HCT116 (cell line): ENCODE results near the gene POC1B.

ENCODE experiments used
- ATF3 ChIP-seq: IDR thresholded peaks from 2 replicates; pipeline ENCODE4 v1.6.1; 2012
- CEBPB ChIP-seq: IDR thresholded peaks from 2 replicates; pipeline ENCODE4 v1.6.1; 2012; ENCODE audit warnings: low read depth
- EGR1 ChIP-seq: IDR thresholded peaks from 2 replicates; pipeline ENCODE4 v1.6.1; 2012; ENCODE audit warnings: low read depth
- EZH2 ChIP-seq: fragments of 200-600 bp; sonication (generic); IDR thresholded peaks from 2 replicates; pipeline ENCODE4 v1.6.1; 2017; ENCODE audit warnings: antibody characterized with exemption, mixed run types
- MAX ChIP-seq: IDR thresholded peaks from 2 replicates; pipeline ENCODE4 v1.6.1; 2012
- POLR2A ChIP-seq: IDR thresholded peaks from 2 replicates; pipeline ENCODE4 v1.7.0; 2011; ENCODE audit warnings: borderline replicate concordance; ENCODE audit not compliant: insufficient read depth, insufficient read length; ENCODE audit errors: extremely low read depth
- POLR2AphosphoS5 ChIP-seq: IDR thresholded peaks from 2 replicates; pipeline ENCODE4 v1.6.1; 2011; ENCODE audit warnings: mild to moderate bottlenecking, low read depth, low read length, moderate library complexity
- RAD21 ChIP-seq: IDR thresholded peaks from 2 replicates; pipeline ENCODE4 v1.6.1; 2012; ENCODE audit warnings: low read depth, mild to moderate bottlenecking
- SIN3A ChIP-seq: IDR thresholded peaks from 2 replicates; pipeline ENCODE4 v1.6.1; 2012; ENCODE audit warnings: low read depth
- ZNF274 ChIP-seq: fragments of 200-500 bp; sonication (Bioruptor generic); IDR thresholded peaks from 2 replicates; pipeline ENCODE4 v1.6.1; 2014; ENCODE audit warnings: mild to moderate bottlenecking, low read depth, low read length, inconsistent platforms
- TF ChIP-seq, protein P1 (sequence below), 3 experiments: fragments of 200-600 bp in 1 of 3; sonication (generic) in 1 of 3; IDR thresholded peaks in 2 of 3; conservative IDR thresholded peaks in 1 of 3; 2 replicates each; pipeline ENCODE4 v1.5.1; 2012 to 2017; ENCODE audit warnings: low read depth in 2 of 3, low read length in 2 of 3, antibody characterized with exemption in 1 of 3, borderline replicate concordance in 1 of 3, control low read depth in 1 of 3, mild to moderate bottlenecking in 1 of 3, mixed read lengths in 1 of 3, mixed run types in 1 of 3, moderate library complexity in 1 of 3; ENCODE audit not compliant: insufficient read depth in 1 of 3
- TF ChIP-seq, protein P2 (sequence below): IDR thresholded peaks from 2 replicates; pipeline ENCODE4 v1.6.1; 2012; ENCODE audit warnings: low read depth
- TF ChIP-seq, protein P3 (sequence below): IDR thresholded peaks from 2 replicates; pipeline ENCODE4 v1.6.1; 2011; ENCODE audit warnings: mild to moderate bottlenecking, low read length, moderate library complexity; ENCODE audit not compliant: insufficient replicate concordance; ENCODE audit errors: extremely low read depth

DNA sequence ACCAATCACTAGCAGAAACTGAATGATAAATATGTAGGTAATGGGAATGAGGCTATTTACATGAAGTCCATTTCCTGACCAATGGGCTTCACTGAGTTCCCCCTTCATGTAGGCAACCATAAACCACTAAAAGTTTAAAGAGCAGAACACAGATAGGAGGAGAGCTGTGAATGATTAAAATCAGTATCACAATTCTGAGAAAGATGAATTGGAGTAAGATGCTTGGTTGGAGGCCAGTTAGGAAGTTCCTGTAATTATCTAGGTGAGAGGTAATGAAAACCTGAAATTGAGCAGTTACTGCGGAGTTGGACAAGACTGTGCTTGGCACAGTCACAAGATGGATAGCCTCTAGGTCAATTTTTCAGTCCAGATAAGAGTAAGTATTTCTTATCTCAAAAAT, 57.8 kb downstream of the POC1B start:
- TF ChIP-seq, protein P1, sequence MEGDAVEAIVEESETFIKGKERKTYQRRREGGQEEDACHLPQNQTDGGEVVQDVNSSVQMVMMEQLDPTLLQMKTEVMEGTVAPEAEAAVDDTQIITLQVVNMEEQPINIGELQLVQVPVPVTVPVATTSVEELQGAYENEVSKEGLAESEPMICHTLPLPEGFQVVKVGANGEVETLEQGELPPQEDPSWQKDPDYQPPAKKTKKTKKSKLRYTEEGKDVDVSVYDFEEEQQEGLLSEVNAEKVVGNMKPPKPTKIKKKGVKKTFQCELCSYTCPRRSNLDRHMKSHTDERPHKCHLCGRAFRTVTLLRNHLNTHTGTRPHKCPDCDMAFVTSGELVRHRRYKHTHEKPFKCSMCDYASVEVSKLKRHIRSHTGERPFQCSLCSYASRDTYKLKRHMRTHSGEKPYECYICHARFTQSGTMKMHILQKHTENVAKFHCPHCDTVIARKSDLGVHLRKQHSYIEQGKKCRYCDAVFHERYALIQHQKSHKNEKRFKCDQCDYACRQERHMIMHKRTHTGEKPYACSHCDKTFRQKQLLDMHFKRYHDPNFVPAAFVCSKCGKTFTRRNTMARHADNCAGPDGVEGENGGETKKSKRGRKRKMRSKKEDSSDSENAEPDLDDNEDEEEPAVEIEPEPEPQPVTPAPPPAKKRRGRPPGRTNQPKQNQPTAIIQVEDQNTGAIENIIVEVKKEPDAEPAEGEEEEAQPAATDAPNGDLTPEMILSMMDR (IDR thresholded peaks at IDR 0.05 in 2 of 3, conservative IDR thresholded peaks at IDR 0.05 in 1 of 3; ENCODE audit: borderline replicate concordance in 1 of 3, insufficient read depth in 1 of 3, low read depth in 2 of 3, low read length in 2 of 3): no peak
- TF ChIP-seq POLR2A (no peak), ATF3 (no peak), MAX (no peak), ZNF274 (no peak), EZH2 (no peak), POLR2AphosphoS5 (no peak), RAD21 (no peak), EGR1 (no peak), SIN3A (no peak), CEBPB (no peak)
- TF ChIP-seq, protein P2, sequence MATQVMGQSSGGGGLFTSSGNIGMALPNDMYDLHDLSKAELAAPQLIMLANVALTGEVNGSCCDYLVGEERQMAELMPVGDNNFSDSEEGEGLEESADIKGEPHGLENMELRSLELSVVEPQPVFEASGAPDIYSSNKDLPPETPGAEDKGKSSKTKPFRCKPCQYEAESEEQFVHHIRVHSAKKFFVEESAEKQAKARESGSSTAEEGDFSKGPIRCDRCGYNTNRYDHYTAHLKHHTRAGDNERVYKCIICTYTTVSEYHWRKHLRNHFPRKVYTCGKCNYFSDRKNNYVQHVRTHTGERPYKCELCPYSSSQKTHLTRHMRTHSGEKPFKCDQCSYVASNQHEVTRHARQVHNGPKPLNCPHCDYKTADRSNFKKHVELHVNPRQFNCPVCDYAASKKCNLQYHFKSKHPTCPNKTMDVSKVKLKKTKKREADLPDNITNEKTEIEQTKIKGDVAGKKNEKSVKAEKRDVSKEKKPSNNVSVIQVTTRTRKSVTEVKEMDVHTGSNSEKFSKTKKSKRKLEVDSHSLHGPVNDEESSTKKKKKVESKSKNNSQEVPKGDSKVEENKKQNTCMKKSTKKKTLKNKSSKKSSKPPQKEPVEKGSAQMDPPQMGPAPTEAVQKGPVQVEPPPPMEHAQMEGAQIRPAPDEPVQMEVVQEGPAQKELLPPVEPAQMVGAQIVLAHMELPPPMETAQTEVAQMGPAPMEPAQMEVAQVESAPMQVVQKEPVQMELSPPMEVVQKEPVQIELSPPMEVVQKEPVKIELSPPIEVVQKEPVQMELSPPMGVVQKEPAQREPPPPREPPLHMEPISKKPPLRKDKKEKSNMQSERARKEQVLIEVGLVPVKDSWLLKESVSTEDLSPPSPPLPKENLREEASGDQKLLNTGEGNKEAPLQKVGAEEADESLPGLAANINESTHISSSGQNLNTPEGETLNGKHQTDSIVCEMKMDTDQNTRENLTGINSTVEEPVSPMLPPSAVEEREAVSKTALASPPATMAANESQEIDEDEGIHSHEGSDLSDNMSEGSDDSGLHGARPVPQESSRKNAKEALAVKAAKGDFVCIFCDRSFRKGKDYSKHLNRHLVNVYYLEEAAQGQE: no peak
- TF ChIP-seq, protein P3, sequence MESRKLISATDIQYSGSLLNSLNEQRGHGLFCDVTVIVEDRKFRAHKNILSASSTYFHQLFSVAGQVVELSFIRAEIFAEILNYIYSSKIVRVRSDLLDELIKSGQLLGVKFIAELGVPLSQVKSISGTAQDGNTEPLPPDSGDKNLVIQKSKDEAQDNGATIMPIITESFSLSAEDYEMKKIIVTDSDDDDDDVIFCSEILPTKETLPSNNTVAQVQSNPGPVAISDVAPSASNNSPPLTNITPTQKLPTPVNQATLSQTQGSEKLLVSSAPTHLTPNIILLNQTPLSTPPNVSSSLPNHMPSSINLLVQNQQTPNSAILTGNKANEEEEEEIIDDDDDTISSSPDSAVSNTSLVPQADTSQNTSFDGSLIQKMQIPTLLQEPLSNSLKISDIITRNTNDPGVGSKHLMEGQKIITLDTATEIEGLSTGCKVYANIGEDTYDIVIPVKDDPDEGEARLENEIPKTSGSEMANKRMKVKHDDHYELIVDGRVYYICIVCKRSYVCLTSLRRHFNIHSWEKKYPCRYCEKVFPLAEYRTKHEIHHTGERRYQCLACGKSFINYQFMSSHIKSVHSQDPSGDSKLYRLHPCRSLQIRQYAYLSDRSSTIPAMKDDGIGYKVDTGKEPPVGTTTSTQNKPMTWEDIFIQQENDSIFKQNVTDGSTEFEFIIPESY: no peak
